ENCODE data around the gene FBXO4.

Gene FBXO4

DNA sequence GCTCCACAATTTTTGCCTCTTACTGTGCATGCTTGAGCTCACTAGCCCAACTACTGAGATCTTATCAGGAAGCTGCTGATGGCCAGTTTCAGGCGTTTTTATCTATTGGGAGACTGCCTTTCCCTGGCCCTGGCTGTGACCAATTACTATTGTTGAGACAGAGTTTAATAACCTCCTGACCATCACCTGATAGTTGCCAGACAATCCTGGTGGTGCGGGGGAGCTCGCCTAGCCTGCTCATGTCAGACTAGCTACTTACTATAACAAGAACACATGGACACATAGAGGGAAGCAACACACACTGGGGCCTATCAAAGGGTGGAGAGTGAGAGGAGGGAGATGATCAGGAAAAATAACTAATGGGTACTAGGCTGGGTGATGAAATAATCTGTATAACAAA is 41.8 kb upstream of the FBXO4 start:
- Histone ChIP-seq H3K27ac (no peak overlapping the region), H3K4me3 (no peak overlapping the region)
- TF ChIP-seq, protein P1, sequence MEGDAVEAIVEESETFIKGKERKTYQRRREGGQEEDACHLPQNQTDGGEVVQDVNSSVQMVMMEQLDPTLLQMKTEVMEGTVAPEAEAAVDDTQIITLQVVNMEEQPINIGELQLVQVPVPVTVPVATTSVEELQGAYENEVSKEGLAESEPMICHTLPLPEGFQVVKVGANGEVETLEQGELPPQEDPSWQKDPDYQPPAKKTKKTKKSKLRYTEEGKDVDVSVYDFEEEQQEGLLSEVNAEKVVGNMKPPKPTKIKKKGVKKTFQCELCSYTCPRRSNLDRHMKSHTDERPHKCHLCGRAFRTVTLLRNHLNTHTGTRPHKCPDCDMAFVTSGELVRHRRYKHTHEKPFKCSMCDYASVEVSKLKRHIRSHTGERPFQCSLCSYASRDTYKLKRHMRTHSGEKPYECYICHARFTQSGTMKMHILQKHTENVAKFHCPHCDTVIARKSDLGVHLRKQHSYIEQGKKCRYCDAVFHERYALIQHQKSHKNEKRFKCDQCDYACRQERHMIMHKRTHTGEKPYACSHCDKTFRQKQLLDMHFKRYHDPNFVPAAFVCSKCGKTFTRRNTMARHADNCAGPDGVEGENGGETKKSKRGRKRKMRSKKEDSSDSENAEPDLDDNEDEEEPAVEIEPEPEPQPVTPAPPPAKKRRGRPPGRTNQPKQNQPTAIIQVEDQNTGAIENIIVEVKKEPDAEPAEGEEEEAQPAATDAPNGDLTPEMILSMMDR (IDR thresholded peaks at IDR 0.05): no peak
- DNase-seq (ENCODE audit: low spot score): no peak

DNA sequence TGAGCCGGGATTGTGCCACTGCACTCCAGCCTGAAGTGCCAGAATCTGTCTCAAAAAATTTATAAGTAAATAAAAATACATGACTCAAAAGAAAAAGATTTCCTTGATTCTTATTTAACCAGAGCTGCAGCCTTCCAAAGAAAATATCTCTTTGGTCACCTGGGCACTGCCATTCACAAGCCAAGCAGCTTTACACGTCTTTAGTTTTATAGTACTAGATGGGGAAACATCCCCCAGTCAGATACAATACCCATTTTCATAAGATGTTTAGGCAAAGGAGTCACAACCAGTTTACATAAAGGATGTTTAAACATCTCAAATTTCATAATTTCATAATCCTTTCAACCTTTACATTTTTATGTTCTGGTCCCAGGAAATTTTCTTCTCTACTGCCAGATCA is 41.1 kb upstream of the FBXO4 start:
- no peak overlapping the region for H3K4me3 ChIP-seq
- no peak overlapping the region for H3K27ac ChIP-seq
- TF ChIP-seq, protein P1 (IDR thresholded peaks at IDR 0.05): no peak
- DNase-seq (ENCODE audit: low spot score): no peak

DNA sequence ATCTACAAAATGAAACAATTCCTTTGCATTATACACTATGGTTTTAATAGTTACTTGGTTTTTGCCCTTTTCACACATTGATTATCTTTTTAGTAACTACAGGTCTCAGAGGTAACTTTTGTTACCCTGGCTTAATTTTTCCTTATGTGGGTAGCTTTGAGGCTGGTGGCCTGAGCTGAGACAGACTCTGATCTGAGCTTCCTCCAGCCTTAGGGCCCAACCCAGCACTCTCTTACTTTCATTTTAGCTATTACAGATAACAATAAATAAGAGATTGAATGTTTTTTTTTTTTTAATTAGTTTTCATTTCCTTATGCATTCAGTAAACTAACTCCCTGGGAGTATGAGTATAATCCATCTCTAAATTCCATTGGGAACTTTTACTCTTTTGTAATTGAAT is 39.8 kb upstream of the FBXO4 start:
- H3K4me3 ChIP-seq: no peak overlapping the region
- TF ChIP-seq, protein P1 (IDR thresholded peaks at IDR 0.05): no peak
- no peak overlapping the region for H3K27ac ChIP-seq
- no peak for DNase-seq (ENCODE audit: low spot score)

DNA sequence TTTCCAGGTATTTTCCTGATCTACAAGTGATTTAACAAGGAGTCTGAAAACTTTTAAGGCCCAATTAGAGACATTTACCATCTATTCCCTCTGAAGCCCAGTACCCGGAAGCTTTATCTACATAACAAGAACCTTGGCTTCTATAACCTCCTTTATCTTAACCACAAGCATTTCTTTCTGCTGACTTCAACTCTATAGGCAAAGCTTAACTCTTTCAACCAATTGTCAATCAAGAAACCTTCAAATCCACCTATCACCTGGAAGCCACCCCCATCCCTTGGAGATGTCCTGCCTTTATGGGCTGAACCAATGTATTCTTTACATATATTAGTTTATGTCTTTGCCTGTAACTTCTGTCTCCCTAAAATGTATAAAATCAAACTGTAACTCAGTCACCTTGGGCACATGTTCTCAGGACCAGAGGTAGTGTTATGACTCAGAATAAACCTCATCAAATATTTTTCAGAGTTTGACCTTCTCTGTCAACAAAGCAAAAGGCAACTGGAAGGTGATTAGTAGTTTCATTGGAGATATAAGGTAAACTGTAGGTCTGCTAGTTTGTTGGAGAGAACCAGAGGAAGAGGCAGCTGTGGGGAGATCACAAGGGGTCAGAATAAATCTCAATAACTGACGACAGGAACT is 33.9 kb upstream of the FBXO4 start:
- TF ChIP-seq, protein P1 (IDR thresholded peaks at IDR 0.05): no peak
- no peak for DNase-seq (ENCODE audit: low spot score)
- Histone ChIP-seq H3K4me3 (no peak overlapping the region), H3K27ac (no peak overlapping the region)

DNA sequence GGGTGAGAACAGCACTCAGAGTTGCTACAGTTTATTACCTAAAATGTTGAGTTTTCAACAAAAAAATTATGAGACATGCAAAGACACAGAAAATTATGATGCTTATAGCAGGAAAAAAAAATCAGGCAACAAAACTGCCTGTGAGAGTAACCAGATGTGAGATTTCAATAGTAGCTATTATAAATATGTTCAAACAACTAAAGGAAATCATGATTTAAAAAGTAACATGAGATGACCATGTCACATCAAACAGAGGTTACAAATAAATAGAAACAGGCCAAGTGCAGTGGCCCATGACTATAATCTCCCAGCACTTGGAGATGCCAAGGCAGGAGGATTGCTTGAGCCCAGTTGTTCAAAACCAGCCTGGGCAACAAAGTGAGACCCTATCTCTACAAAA is 33.0 kb upstream of the FBXO4 start:
- TF ChIP-seq, protein P1 (IDR thresholded peaks at IDR 0.05): no peak
- Histone ChIP-seq H3K4me3 (no peak overlapping the region), H3K27ac (no peak overlapping the region)
- DNase-seq (ENCODE audit: low spot score): no peak

DNA sequence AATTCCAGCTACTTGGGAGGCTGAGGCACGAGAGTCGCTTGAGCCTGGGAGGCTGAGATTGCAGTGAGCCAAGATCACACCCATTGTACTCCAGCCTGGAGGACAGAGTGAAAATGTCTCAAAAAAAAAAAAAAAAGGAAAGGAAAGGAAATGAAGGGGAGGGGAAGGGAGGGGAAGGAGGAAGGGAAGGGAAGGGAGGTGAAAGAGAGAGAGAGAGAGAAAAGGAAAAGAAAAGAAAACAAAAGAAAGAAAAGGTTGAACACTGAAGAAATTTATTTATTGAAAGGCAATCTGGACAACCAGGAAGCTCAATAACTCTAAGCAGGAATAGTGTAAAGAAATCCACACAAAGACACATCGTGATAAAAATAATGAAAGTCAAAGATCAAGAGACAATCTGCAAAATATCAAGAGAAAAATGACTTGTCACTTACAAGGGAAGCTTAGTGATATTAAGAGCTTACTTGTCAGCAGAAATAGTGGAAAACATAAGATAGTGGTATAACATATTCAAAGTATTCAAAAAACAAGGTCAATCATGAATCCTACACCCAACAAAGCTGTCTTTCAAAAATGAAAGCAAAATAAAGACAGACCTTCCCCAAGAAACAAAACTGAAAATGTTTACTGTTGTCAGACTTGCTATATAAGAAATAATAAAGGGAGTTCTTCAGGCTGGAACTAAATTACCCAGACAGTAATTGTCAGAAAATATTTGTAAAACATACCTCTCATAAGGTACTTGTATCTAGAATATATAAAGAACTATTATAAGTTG is 31.8 kb upstream of the FBXO4 start:
- no peak for DNase-seq (ENCODE audit: low spot score)
- TF ChIP-seq, protein P1 (IDR thresholded peaks at IDR 0.05): no peak
- Histone ChIP-seq H3K4me3 (no peak overlapping the region), H3K27ac (no peak overlapping the region)

DNA sequence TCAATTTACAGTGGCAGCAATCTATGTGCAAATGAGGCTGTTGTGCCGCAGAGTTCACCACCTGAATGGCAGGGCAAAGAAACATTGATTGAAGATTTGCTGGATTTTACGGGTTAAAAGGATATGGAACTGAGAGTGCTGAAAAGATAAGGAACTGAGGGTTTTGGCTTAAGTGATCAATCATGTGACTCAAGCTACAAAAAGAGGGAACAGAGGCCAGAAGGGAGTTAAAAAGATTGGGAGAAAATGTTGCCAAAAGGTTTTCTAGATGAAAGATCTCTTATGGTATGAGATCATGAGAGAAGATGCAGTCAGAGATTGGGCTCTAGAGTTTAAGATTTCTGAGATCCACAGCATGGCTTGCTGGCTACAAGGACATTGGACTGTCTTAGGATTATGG is 28.9 kb upstream of the FBXO4 start:
- Histone ChIP-seq H3K27ac (no peak overlapping the region), H3K4me3 (no peak overlapping the region)
- no peak for DNase-seq (ENCODE audit: low spot score)
- TF ChIP-seq, protein P1 (IDR thresholded peaks at IDR 0.05): no peak
